BE2C (cell line): ENCODE measurements around the gene FERMT2.

Experiments
- DNase-seq: peaks from one replicate; pipeline ENCODE4 v3.0.0-alpha.2; 2020
- H3K27me3 ChIP-seq: fragments of 250-450 bp; sonication (Bioruptor Pico); 2 replicates; pipeline ENCODE4 v1.5.1; 2020; ENCODE audit warnings: mild to moderate bottlenecking
- H3K36me3 ChIP-seq: fragments of 250-450 bp; sonication (Bioruptor Pico); 2 replicates; pipeline ENCODE4 v1.5.1; 2020; ENCODE audit warnings: mild to moderate bottlenecking
- H3K4me1 ChIP-seq: fragments of 250-450 bp; sonication (Bioruptor Pico); 2 replicates; pipeline ENCODE4 v1.5.1; 2020
- H3K4me3 ChIP-seq: 2 replicates; pipeline ENCODE4 v1.5.1; 2011; ENCODE audit warnings: low read depth, low read length
- H3K9me3 ChIP-seq: fragments of 250-450 bp; sonication (Bioruptor Pico); 2 replicates; pipeline ENCODE4 v1.5.1; 2020
- CTCF ChIP-seq: IDR thresholded peaks from 2 replicates; pipeline ENCODE4 v1.5.1; 2012; ENCODE audit warnings: mild to moderate bottlenecking, low read depth, low read length

Gene FERMT2

GRCh38 chr14:52808101-52808500 is 142.7 kb downstream of the FERMT2 start:
- no peak overlapping the region for H3K4me3 ChIP-seq
- H3K4me1 ChIP-seq, result no peaks in the 10 kb centered on the region
- no peaks in the 10 kb centered on the region for H3K36me3 ChIP-seq
- no peak for DNase-seq
- no peaks in the 10 kb centered on the region for H3K9me3 ChIP-seq
- no peaks in the 10 kb centered on the region for H3K27me3 ChIP-seq
- no peak for TF ChIP-seq CTCF
